ENCODE results near the gene ABI3BP. TPM values are rescaled to one million over a fixed set of nuclear protein-coding genes. Genes with fewer than 3 reads are reported as not detected.

The ABI3BP gene
- polyA plus RNA-seq, 1 of the 3 experiments (the other 2 are of a cell fraction), result 8.4 TPM

GRCh38 chr3:100783619-100784018 is 209.6 kb downstream of the ABI3BP start:
- Histone ChIP-seq H3K4me2 (no peak overlapping the region), H3K36me3 (replicated peaks in 1 of 2; ENCODE audit: control insufficient read depth in 1 of 2, insufficient read depth in 2 of 2, low read length in 1 of 2) (peaks cover 0 to 7% of the 10 kb centered on the region in 2 experiments), H2AFZ (ENCODE audit: low read depth) (no peak overlapping the region), H3F3A (replicated peaks; ENCODE audit: insufficient read depth) (no peaks in the 10 kb centered on the region), H3K9me3 (no peaks in the 10 kb centered on the region; the same call in 1 of the 2 replicates), H4K20me1 (ENCODE audit: insufficient read depth) (no peaks in the 10 kb centered on the region), H3K9ac (no peak overlapping the region), H3K27ac (ENCODE audit: low read depth in 2 of 2, low read length in 1 of 2) (no peak overlapping the region), H3K79me2 (ENCODE audit: insufficient read depth) (no peaks in the 10 kb centered on the region), H3K27me3 (ENCODE audit: insufficient read depth) (no peaks in the 10 kb centered on the region), H3K4me3 (ENCODE audit: low read depth in 2 of 2, low read length in 1 of 2) (no peak overlapping the region), H3K9me2 (no peaks in the 10 kb centered on the region), H3K4me1 (ENCODE audit: control insufficient read depth in 1 of 2, insufficient read depth in 2 of 2, low read depth in 1 of 2, low read length in 1 of 2) (peaks cover 0 to 5% of the 10 kb centered on the region in 2 experiments; a peak in 1 of 4 replicates)
- POLR2A ChIA-PET, result no interaction called here
- 63% methylated on average over 3 of the region's 3 CpGs for WGBS (ENCODE audit: low lambda C conversion rate)
- CTCF ChIA-PET, result no interaction called here
- no peak for TF ChIP-seq FOXM1 (IDR thresholded peaks at IDR 0.05; ENCODE audit: low read depth)
- no peak for TF ChIP-seq TCF12 (IDR thresholded peaks at IDR 0.05)
- TF ChIP-seq MXI1 (IDR thresholded peaks at IDR 0.05; ENCODE audit: low read depth, low read length), result no peak
- TF ChIP-seq USF1 (IDR thresholded peaks at IDR 0.05; ENCODE audit: borderline replicate concordance, low read depth), result no peak
- no peak for TF ChIP-seq RXRA (IDR thresholded peaks at IDR 0.05; ENCODE audit: borderline replicate concordance, low read depth)
- no peak for TF ChIP-seq GABPA (IDR thresholded peaks at IDR 0.05; ENCODE audit: low read depth)
- TF ChIP-seq RAD21 (IDR thresholded peaks at IDR 0.05; ENCODE audit: low read length), result no peak
- no peak for TF ChIP-seq USF2 (IDR thresholded peaks at IDR 0.05; ENCODE audit: borderline replicate concordance, low read depth, low read length)
- TF ChIP-seq FOXJ3 (CRISPR knock-in tag; IDR thresholded peaks at IDR 0.05), result no peak
- no peak for TF ChIP-seq FOSL2 (IDR thresholded peaks at IDR 0.05; ENCODE audit: borderline replicate concordance, low read depth)
- TF ChIP-seq RCOR1 (IDR thresholded peaks at IDR 0.05; ENCODE audit: low read length), result no peak
- no peak for TF ChIP-seq MAX (IDR thresholded peaks at IDR 0.05; ENCODE audit: low read depth)
- TF ChIP-seq MEF2A (IDR thresholded peaks at IDR 0.05; ENCODE audit: borderline replicate concordance, low read depth), result no peak
- no peak for DNase-seq

GRCh38 chr3:100782906-100783305 is 210.3 kb downstream of the ABI3BP start:
- no peaks in the 10 kb centered on the region for H4K20me1 ChIP-seq (ENCODE audit: insufficient read depth)
- ChIA-PET POLR2A (no interaction called here), CTCF (interaction anchor here (1.3 kb wide), 1 partner anchor 11 kb away, joined by 3 read pairs; no protein-coding TSS in a partner anchor)
- H3K4me2 ChIP-seq, result no peak overlapping the region
- H3K4me3 ChIP-seq (ENCODE audit: low read depth in 2 of 2, low read length in 1 of 2), result no peak overlapping the region
- no peak overlapping the region for H2AFZ ChIP-seq (ENCODE audit: low read depth)
- no peaks in the 10 kb centered on the region for H3F3A ChIP-seq (replicated peaks; ENCODE audit: insufficient read depth)
- peaks cover 0 to 5% of the 10 kb centered on the region in 2 experiments; a peak in 1 of 4 replicates for H3K4me1 ChIP-seq (ENCODE audit: control insufficient read depth in 1 of 2, insufficient read depth in 2 of 2, low read depth in 1 of 2, low read length in 1 of 2)
- H3K27ac ChIP-seq (ENCODE audit: low read depth in 2 of 2, low read length in 1 of 2), result no peak overlapping the region; a peak in 1 of 4 replicates
- H3K9ac ChIP-seq, result no peak overlapping the region
- H3K9me3 ChIP-seq, result no peaks in the 10 kb centered on the region; the same call in 1 of the 2 replicates
- no peaks in the 10 kb centered on the region for H3K9me2 ChIP-seq
- TF ChIP-seq RAD21 (IDR thresholded peaks at IDR 0.05; ENCODE audit: low read length) (no peak), TAF1 (IDR thresholded peaks at IDR 0.05; ENCODE audit: borderline replicate concordance, low read depth, low read length) (no peak), NRF1 (IDR thresholded peaks at IDR 0.05; ENCODE audit: low read depth, low read length) (no peak), POLR2AphosphoS5 (IDR thresholded peaks at IDR 0.05; ENCODE audit: low read depth, low read length) (no peak)
- H3K27me3 ChIP-seq (ENCODE audit: insufficient read depth), result no peaks in the 10 kb centered on the region
- no peaks in the 10 kb centered on the region for H3K79me2 ChIP-seq (ENCODE audit: insufficient read depth)
- WGBS (ENCODE audit: low lambda C conversion rate), result 69% methylated on average over 3 of the region's 3 CpGs
- DNase-seq, result no peak
- peaks cover 0 to 7% of the 10 kb centered on the region in 2 experiments for H3K36me3 ChIP-seq (replicated peaks in 1 of 2; ENCODE audit: control insufficient read depth in 1 of 2, insufficient read depth in 2 of 2, low read length in 1 of 2)
